WTC11 (cell line): ENCODE data around the gene DRGX. TPM values are rescaled to one million over a fixed set of nuclear protein-coding genes. Genes with fewer than 3 reads are reported as not detected.

Source experiments
- ATAC-seq: fragments of 200-7000 bp; cut with Tn5 transposase; 2 replicates; pipeline ENCODE4 v1.10.0; 2021; ENCODE audit warnings: mild to moderate bottlenecking, moderate library complexity
- CTCF ChIA-PET: fragments of 300-600 bp; sonication (Branson Sonifier 250); formaldehyde crosslinking; loops from one replicate; lab custom pipeline; 2021; ENCODE audit warnings: antibody characterized with exemption; lab: Charles Lee
- POLR2A ChIA-PET: fragments of 350-600 bp; sonication (Branson Sonifier 250); formaldehyde crosslinking; loops from one replicate; lab custom pipeline; 2021; ENCODE audit warnings: antibody characterized with exemption; lab: Charles Lee
- DNase-seq: peaks from one replicate; pipeline ENCODE4 v3.0.0; 2021; ENCODE audit warnings: low spot score
- H3K27ac Mint-ChIP-seq: 2 replicates; pipeline ENCODE4 v1.8.0; 2021; ENCODE audit warnings: mixed read lengths
- H3K27me3 Mint-ChIP-seq: 2 replicates; pipeline ENCODE4 v1.8.0; 2021; ENCODE audit warnings: low read depth, mild to moderate bottlenecking, moderate library complexity, mixed read lengths
- H3K36me3 Mint-ChIP-seq: 2 replicates; pipeline ENCODE4 v1.8.0; 2021; ENCODE audit warnings: mixed read lengths
- H3K4me1 Mint-ChIP-seq: 2 replicates; pipeline ENCODE4 v1.8.0; 2022; ENCODE audit warnings: mixed read lengths
- H3K4me3 Mint-ChIP-seq: 2 replicates; pipeline ENCODE4 v1.8.0; 2021; ENCODE audit warnings: mild to moderate bottlenecking, moderate library complexity, mixed read lengths
- H3K9me3 Mint-ChIP-seq: 2 replicates; pipeline ENCODE4 v1.8.0; 2021; ENCODE audit warnings: mixed read lengths
- ELF4 ChIP-seq: sonication (generic); formaldehyde crosslinking; IDR thresholded peaks from 2 replicates; pipeline ENCODE4 v1.8.1; 2022; ENCODE audit warnings: low read depth, mild to moderate bottlenecking, moderate library complexity, missing genetic modification reagents
- FOXJ3 ChIP-seq: sonication (generic); formaldehyde crosslinking; IDR thresholded peaks from 2 replicates; pipeline ENCODE4 v1.9.0; 2021; ENCODE audit warnings: missing genetic modification reagents, mild to moderate bottlenecking, borderline replicate concordance
- FOXK1 ChIP-seq: sonication (generic); formaldehyde crosslinking; IDR thresholded peaks from 2 replicates; pipeline ENCODE4 v1.8.0; 2022; ENCODE audit warnings: mild to moderate bottlenecking, moderate library complexity, missing genetic modification reagents
- HMGXB4 ChIP-seq: sonication (generic); formaldehyde crosslinking; IDR thresholded peaks from 2 replicates; pipeline ENCODE4 v1.8.1; 2023; ENCODE audit warnings: mild to moderate bottlenecking, moderate library complexity, missing genetic modification reagents
- JAZF1 ChIP-seq: fragments of 250-450 bp; sonication (Bioruptor Pico); IDR thresholded peaks from 2 replicates; pipeline ENCODE4 v1.9.0; 2021; ENCODE audit warnings: moderate library complexity, mild to moderate bottlenecking, inconsistent platforms
- KAT7 ChIP-seq: sonication (generic); formaldehyde crosslinking; IDR thresholded peaks from 2 replicates; pipeline ENCODE4 v1.8.1; 2023; ENCODE audit warnings: missing genetic modification reagents, mild to moderate bottlenecking, borderline replicate concordance
- MLX ChIP-seq: sonication (generic); formaldehyde crosslinking; IDR thresholded peaks from 2 replicates; pipeline ENCODE4 v1.8.1; 2023; ENCODE audit warnings: mild to moderate bottlenecking, missing genetic modification reagents, moderate library complexity
- NR3C1 ChIP-seq: sonication (generic); formaldehyde crosslinking; conservative IDR thresholded peaks from 2 replicates; pipeline ENCODE4 v1.8.1; 2023; ENCODE audit warnings: low read depth, mild to moderate bottlenecking, missing genetic modification reagents
- SMAD4 ChIP-seq: sonication (generic); formaldehyde crosslinking; IDR thresholded peaks from 2 replicates; pipeline ENCODE4 v1.8.0; 2022; ENCODE audit warnings: mild to moderate bottlenecking, missing genetic modification reagents
- SOX15 ChIP-seq: fragments of 250-450 bp; sonication (Bioruptor Pico); IDR thresholded peaks from 2 replicates; pipeline ENCODE4 v1.9.0; 2021; ENCODE audit warnings: mild to moderate bottlenecking
- TEAD1 ChIP-seq: sonication (generic); formaldehyde crosslinking; IDR thresholded peaks from 2 replicates; pipeline ENCODE4 v1.8.0; 2022; ENCODE audit warnings: mild to moderate bottlenecking, missing genetic modification reagents
- ZMAT4 ChIP-seq: fragments of 250-450 bp; sonication (Bioruptor Pico); IDR thresholded peaks from 2 replicates; pipeline ENCODE4 v1.9.0; 2021; ENCODE audit warnings: mild to moderate bottlenecking
- ZNF232 ChIP-seq: sonication (generic); formaldehyde crosslinking; IDR thresholded peaks from 2 replicates; pipeline ENCODE4 v1.8.0; 2022; ENCODE audit warnings: mild to moderate bottlenecking, missing genetic modification reagents
- ZNF396 ChIP-seq: fragments of 250-450 bp; sonication (Bioruptor Pico); IDR thresholded peaks from 2 replicates; pipeline ENCODE4 v1.8.0; 2021; ENCODE audit warnings: mild to moderate bottlenecking, moderate library complexity, borderline replicate concordance
- ZNF416 ChIP-seq: fragments of 250-450 bp; sonication (Bioruptor Pico); IDR thresholded peaks from 2 replicates; pipeline ENCODE4 v1.9.0; 2021; ENCODE audit warnings: mild to moderate bottlenecking, inconsistent platforms
- total RNA-seq: library from RNA; stranded (reverse); gene quantifications from 3 replicates; pipeline ENCODE4 v1.2.3, GENCODE V29; 2021
- TF ChIP-seq, protein P1 (sequence below): fragments of 200-600 bp; IDR thresholded peaks from 2 replicates; pipeline ENCODE4 v1.8.0; 2022; ENCODE audit warnings: antibody characterized with exemption
- TF ChIP-seq, protein P2 (sequence below): sonication (generic); formaldehyde crosslinking; IDR thresholded peaks from 2 replicates; pipeline ENCODE4 v1.8.0; 2022; ENCODE audit warnings: mild to moderate bottlenecking, missing genetic modification reagents
- TF ChIP-seq, protein P3 (sequence below): sonication (generic); formaldehyde crosslinking; IDR thresholded peaks from 2 replicates; pipeline ENCODE4 v1.8.1; 2023; ENCODE audit warnings: mild to moderate bottlenecking, missing genetic modification reagents
- TF ChIP-seq, protein P4 (sequence below): fragments of 250-450 bp; sonication (Bioruptor Pico); IDR thresholded peaks from 2 replicates; pipeline ENCODE4 v1.9.0; 2021; ENCODE audit warnings: mild to moderate bottlenecking
- TF ChIP-seq, protein P5 (sequence below): sonication (generic); formaldehyde crosslinking; IDR thresholded peaks from 2 replicates; pipeline ENCODE4 v1.8.0; 2022; ENCODE audit warnings: mild to moderate bottlenecking, missing genetic modification reagents

DRGX gene
- total RNA-seq, 1 experiment from 2014 or later, result not detected

- Mint-ChIP-seq H3K27me3 (no peaks in the 10 kb centered on the region; the same call in 1 of the 2 replicates), H3K9me3 (no peaks in the 10 kb centered on the region), H3K36me3 (no peaks in the 10 kb centered on the region), H3K4me3 (no peak overlapping the region), H3K27ac (no peak overlapping the region), H3K4me1 (peaks cover 5% of the 10 kb centered on the region)
- no peak for ATAC-seq
- DNase-seq, result no peak
- POLR2A ChIA-PET, result no interaction called here
- CTCF ChIA-PET, result interaction anchor here (1.1 kb wide), 1 partner anchor 352 kb away, joined by 3 read pairs; no protein-coding TSS in a partner anchor
- TF ChIP-seq, protein P1, sequence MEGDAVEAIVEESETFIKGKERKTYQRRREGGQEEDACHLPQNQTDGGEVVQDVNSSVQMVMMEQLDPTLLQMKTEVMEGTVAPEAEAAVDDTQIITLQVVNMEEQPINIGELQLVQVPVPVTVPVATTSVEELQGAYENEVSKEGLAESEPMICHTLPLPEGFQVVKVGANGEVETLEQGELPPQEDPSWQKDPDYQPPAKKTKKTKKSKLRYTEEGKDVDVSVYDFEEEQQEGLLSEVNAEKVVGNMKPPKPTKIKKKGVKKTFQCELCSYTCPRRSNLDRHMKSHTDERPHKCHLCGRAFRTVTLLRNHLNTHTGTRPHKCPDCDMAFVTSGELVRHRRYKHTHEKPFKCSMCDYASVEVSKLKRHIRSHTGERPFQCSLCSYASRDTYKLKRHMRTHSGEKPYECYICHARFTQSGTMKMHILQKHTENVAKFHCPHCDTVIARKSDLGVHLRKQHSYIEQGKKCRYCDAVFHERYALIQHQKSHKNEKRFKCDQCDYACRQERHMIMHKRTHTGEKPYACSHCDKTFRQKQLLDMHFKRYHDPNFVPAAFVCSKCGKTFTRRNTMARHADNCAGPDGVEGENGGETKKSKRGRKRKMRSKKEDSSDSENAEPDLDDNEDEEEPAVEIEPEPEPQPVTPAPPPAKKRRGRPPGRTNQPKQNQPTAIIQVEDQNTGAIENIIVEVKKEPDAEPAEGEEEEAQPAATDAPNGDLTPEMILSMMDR, result no peak
- TF ChIP-seq, protein P2, sequence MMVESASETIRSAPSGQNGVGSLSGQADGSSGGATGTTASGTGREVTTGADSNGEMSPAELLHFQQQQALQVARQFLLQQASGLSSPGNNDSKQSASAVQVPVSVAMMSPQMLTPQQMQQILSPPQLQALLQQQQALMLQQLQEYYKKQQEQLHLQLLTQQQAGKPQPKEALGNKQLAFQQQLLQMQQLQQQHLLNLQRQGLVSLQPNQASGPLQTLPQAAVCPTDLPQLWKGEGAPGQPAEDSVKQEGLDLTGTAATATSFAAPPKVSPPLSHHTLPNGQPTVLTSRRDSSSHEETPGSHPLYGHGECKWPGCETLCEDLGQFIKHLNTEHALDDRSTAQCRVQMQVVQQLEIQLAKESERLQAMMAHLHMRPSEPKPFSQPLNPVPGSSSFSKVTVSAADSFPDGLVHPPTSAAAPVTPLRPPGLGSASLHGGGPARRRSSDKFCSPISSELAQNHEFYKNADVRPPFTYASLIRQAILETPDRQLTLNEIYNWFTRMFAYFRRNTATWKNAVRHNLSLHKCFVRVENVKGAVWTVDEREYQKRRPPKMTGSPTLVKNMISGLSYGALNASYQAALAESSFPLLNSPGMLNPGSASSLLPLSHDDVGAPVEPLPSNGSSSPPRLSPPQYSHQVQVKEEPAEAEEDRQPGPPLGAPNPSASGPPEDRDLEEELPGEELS (CRISPR knock-in tag), result no peak
- TF ChIP-seq FOXK1 (CRISPR knock-in tag), result no peak
- no peak for TF ChIP-seq JAZF1 (CRISPR knock-in tag)
- no peak for TF ChIP-seq TEAD1 (CRISPR knock-in tag)
- TF ChIP-seq, protein P3, sequence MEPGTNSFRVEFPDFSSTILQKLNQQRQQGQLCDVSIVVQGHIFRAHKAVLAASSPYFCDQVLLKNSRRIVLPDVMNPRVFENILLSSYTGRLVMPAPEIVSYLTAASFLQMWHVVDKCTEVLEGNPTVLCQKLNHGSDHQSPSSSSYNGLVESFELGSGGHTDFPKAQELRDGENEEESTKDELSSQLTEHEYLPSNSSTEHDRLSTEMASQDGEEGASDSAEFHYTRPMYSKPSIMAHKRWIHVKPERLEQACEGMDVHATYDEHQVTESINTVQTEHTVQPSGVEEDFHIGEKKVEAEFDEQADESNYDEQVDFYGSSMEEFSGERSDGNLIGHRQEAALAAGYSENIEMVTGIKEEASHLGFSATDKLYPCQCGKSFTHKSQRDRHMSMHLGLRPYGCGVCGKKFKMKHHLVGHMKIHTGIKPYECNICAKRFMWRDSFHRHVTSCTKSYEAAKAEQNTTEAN (CRISPR knock-in tag), result no peak
- no peak for TF ChIP-seq FOXJ3
Measured at GRCh38 chr10:49328401-49329145, 67.3 kb downstream of the DRGX start.

GRCh38 chr10:49327036-49327813 is 68.7 kb downstream of the DRGX start:
- ATAC-seq, result no peak
- ChIA-PET CTCF (interaction anchor here (1.1 to 1.4 kb wide), 3 partner anchors 81 to 351 kb away, joined by 3 read pairs; no protein-coding TSS in a partner anchor), POLR2A (no interaction called here)
- DNase-seq, result no peak
- Mint-ChIP-seq H3K9me3 (no peaks in the 10 kb centered on the region), H3K4me3 (no peak overlapping the region), H3K36me3 (no peaks in the 10 kb centered on the region), H3K4me1 (peaks cover 5% of the 10 kb centered on the region), H3K27me3 (no peaks in the 10 kb centered on the region), H3K27ac (no peak overlapping the region)
- TF ChIP-seq MLX (CRISPR knock-in tag) (no peak), ZNF416 (no peak), ELF4 (no peak), ZNF396 (no peak), SMAD4 (CRISPR knock-in tag) (no peak), SOX15 (no peak), NR3C1 (CRISPR knock-in tag) (no peak), HMGXB4 (CRISPR knock-in tag) (no peak), ZNF232 (CRISPR knock-in tag) (no peak), ZMAT4 (CRISPR knock-in tag) (no peak), KAT7 (CRISPR knock-in tag) (no peak)
- TF ChIP-seq, protein P4, sequence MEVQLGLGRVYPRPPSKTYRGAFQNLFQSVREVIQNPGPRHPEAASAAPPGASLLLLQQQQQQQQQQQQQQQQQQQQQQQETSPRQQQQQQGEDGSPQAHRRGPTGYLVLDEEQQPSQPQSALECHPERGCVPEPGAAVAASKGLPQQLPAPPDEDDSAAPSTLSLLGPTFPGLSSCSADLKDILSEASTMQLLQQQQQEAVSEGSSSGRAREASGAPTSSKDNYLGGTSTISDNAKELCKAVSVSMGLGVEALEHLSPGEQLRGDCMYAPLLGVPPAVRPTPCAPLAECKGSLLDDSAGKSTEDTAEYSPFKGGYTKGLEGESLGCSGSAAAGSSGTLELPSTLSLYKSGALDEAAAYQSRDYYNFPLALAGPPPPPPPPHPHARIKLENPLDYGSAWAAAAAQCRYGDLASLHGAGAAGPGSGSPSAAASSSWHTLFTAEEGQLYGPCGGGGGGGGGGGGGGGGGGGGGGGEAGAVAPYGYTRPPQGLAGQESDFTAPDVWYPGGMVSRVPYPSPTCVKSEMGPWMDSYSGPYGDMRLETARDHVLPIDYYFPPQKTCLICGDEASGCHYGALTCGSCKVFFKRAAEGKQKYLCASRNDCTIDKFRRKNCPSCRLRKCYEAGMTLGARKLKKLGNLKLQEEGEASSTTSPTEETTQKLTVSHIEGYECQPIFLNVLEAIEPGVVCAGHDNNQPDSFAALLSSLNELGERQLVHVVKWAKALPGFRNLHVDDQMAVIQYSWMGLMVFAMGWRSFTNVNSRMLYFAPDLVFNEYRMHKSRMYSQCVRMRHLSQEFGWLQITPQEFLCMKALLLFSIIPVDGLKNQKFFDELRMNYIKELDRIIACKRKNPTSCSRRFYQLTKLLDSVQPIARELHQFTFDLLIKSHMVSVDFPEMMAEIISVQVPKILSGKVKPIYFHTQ, result no peak
- TF ChIP-seq, protein P5, sequence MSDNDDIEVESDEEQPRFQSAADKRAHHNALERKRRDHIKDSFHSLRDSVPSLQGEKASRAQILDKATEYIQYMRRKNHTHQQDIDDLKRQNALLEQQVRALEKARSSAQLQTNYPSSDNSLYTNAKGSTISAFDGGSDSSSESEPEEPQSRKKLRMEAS (CRISPR knock-in tag), result no peak
